HG02884 (cell line): ENCODE results near the gene CLTCL1.
"Not testable (repeated sequence)": the region's sequence is repeated elsewhere in the genome, so short reads cannot be mapped to it uniquely, and the experiment has no call there.

Experiments used
- ATAC-seq: cut with Tn5 transposase; IDR thresholded peaks from one replicate; pipeline ENCODE4 v1.9.1; 2021; ENCODE audit warnings: mild to moderate bottlenecking, moderate library complexity; ENCODE audit not compliant: unreplicated experiment

The CLTCL1 gene

DNA sequence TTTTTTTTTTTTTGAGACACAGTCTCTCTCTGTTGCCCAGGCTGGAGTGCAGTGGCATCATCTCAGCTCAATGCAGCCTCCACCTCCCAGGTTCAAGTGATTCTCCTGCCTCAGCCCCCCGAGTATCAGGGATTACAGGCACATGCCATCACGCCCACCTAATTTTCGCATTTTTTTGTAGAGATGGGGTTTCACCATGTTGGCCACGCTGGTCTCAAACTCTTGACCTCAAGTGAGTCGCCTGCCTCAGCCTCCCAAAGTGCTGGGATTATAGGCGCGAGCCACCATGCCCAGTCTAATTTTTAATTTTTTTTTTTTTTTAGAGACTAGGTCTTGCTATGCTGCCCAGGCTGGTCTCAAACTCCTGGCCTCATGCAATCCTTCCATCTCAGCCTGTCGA is 35.2 kb downstream of the CLTCL1 start:
- not testable (repeated sequence) for ATAC-seq

DNA sequence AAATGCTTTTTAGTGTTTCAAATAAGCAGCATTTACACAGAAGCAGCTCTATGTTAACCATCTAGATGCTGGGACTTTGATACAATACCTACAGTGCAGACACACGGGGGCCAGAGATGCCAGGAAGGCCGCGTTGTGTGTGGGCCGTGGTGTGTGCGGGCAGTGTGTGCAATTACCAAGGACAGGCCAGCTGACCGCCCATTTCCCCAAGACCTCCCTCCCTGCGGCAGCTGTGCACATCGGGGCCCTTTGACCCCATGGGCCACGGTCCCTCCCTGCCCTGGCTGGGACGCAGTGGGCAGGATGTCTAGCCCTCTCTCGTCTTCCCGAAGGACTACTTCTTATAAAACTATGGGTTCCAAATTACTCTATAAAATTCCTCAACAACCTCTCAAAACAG is 38.4 kb downstream of the CLTCL1 start:
- no peak for ATAC-seq

DNA sequence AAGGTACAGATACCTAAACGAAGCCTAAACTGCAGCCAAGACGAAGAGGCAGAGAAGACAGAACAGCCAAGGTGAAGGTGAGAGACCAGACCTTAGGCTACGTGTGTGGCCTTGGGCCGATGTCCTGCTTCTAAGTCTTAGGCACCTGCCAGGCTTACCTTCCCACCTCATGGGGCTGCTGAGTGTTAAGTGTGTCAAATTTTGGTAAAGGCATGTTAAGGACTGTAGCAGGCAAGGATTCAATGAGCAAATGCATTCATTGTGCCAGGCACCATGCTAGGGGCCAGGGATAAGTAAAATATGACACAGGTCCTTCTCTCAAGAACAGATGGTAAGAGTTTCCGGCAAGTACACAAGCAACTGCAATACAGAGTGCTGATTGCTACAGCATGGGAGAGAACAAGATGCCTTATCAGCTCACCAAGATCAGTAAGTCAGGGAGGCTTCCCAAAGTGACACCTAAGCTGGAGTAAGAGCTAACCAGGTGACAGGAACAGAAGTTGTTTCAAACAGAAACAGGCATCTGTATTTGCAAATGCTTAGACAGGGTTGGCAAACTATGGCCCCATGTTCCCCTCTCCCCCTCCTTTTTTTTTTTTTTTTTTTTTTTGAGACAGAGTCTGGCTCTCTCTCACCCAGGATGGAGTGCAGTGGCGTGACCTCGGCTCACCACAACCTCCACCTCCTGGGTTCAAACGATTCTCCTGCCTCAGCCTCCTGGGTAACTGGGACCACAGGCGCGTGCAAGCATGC is 46.7 kb downstream of the CLTCL1 start:
- no peak for ATAC-seq

DNA sequence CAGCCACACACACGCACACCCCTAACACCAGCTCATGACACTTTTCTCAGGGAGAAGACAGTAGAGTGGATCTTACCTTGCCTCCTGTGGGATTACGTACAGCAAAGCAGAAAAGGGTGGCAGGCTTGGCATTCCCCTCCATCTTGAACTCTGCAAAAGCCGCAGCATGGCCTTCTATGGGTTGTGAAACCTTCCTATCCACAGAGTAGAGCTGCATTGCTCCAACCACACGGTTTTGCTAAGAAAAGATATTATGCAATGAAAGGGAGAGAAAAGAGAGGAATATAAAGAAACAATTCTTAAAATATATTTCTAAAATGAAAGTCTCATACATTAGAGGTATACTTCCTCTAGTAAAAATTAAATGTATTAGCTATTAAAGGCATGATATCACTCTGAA is 48.8 kb downstream of the CLTCL1 start:
- no peak for ATAC-seq

DNA sequence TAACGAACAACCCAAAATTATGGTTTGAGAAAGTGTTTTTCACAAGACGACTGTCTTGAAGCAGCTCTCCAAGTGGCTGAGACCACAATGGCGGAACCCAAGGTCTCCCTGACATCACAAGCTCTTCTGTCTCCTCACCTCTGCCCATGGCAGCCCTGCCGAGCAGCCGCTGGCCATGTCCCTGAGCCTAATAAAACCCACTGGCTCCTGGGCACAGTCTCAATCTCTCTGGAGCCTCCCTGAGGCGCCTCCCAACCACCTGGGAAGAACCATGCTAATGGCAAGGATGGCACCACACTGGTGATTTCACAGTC is 50.0 kb downstream of the CLTCL1 start:
- ATAC-seq = no peak

DNA sequence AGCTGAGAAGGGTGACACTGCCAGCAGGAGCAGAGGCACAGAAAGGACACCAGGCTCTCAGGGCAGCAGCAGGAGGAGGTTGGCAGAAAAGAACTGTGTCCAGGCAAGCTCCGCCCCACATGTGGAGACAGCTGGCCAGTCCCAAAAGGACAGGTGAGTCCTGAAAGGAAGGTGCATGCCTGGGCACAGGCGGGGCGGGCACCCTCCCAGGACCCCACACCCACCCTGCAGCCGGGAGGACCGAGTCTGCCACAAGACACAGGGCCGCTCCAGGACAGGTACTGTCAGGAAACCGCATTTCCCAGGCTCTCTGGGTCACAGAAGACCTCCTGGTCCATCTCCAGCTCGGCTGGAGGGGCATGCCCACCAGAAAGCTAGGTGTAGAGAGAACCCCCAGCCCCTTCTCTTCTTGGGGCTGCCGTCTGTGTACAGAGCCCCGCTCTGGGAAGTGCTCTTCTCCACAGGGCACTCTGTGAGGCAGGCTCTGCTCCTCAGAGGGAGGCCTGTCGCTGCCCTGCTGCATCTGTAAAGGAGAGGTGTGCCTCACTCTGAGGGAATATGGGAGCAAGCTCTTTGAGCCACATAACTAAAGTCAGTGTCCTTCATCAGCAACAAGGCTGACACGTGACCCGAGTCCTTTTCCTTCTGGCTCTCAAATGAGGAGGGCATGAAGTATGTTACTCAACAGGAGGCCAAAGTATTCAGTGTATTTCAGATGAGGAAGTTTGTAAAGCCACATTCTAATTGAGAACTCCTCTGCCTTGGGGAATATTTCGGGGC is 50.5 kb downstream of the CLTCL1 start:
- no peak for ATAC-seq

DNA sequence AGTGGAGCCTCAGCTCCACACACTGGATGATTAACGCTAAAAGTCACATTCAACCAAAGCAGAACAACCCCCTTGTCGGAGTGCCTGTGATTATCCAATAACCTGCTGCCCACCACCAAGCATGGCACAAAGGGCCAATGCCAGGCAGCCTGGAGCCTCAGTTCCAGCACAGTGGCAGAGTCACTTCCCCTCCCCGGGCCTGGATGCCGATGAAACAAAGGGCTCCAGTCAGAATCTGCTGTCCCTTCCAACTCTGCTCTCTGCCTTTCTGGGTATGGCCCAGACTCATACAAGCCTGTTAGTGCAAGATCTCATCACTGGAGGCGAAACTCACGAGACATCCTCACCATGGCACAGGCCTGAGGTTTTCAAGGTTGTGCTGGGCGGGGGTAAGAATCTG is 52.1 kb downstream of the CLTCL1 start:
- ATAC-seq = no peak

DNA sequence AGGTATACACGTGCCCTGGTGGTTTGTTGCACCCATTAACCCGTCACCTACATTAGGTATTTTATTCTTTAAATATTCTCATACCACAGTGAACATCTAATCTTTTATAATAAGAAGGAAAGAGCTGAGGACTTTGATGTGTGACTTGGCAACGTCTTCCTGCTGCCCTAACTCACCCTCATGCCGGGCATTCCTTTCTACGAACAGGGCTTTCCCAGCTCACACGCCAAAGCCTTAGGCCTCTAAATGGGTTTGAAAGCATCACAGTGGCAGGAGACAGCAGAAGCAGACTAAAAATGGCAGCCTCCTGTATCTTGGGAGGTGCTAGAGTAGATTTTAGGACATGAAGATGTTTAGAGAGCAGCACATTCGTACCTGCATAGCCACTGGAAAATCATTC is 52.6 kb downstream of the CLTCL1 start:
- no peak for ATAC-seq

DNA sequence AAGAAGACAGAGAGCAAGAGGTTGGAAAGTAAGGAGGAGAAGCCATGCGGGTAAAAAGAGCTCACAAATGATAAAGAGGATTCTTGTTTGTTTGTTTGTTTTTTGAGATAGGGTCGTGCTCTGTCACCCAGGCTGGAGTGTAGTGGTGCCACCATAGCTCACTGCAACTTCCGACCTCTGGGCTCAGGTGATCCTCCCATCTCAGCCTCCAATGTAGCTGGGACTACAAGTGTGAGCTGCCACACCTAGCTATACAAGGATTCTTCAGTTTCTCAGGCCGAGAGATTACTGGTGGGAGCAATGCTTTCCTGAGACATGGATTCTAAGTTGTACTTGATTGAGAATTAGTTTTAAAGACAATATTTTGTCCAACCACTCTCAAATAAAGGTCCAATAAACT is 55.6 kb downstream of the CLTCL1 start:
- ATAC-seq = no peak

DNA sequence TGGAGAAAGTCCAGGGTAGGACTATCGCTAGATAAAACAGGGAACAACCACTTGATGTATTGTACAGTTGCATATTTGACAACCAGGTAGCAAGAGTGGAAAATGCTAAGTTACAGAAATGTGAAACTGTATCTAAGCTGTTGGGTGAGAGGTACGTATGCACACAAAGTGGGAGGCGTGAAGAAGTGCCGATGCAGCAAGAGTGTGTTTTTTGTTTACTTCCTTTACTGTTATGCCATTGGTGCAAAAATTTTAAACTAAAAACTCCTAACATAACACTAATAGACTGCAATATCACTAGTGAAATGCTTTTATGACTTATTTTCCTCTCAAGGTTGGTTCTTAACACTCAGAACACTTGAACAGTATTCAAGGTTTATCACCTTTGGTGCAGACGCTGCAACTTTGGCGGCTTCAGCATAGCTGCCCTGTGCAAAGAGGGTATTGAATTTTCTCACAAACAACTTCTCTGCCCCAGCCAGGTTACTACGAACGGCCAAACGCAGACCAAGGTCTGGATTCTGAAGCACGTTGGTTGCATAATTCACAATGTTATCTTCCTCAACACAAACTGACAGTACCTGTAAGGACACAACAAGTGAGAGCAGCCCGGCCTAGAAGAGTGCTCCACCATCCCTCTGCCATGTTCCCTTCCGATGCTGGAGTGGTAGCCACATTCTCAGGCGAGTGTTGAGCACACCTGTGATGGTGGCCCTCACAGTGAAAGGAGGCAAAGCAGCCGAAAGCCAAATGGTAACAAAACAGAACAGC is 57.2 kb downstream of the CLTCL1 start:
- no peak for ATAC-seq

DNA sequence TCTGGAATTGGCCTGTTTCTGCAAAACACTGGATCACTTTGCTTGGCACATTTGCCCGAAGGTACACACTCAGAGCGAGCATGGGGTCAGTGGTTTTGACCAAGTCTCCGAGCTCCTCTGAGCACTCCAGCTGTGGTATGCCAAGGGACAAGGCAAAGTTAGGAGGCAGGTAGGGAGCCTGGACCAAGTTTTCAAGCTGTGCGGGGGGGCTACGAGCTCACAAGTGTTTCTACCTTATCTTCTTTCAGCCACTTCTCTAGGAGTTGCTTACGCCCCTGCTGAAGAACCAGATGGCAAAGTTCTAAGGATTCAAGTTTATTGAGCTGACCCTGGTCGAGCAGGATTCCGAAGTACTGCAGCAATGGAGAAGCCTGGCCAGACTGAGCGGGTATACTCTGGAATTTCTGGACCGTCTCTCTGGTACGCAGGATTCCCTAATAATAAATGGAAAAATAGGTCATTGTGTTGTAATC is 58.3 kb downstream of the CLTCL1 start:
- no peak for ATAC-seq

DNA sequence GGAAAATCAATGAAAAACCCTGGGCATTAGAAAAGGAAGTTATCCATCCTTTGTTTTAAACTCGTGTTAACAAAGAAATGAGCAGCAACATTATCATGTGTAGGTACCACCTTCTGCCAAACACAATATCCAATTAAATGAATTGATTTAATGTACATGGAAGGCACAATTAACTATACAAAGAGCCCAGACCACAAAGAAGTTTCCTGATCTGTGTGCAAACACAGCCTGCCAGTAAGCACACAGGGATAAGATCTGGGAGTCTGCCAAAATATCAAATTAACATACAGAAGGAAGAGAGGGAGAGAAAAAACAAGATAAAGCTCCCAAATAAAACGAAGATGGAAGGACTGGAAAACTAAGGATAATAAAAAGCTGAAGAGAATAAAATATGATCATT is 58.9 kb downstream of the CLTCL1 start:
- ATAC-seq = no peak

DNA sequence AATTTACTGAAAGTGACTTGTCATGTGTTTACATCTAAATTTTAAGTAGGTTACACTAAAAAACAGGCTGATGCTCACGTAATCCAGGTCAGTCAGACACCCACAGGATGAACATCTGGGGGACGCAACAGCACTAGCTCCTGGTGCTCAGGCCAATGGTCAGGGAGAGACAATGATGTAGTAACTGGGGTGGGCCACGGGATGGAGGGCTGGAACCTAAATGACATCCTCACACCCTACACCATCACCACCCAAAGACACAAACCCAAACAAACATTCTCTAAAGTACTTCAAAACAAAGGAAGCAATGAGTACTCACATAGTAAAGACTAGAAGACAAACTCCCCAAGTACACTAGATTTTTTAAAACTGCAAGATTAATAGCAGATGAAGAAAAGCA is 59.5 kb downstream of the CLTCL1 start:
- no peak for ATAC-seq

DNA sequence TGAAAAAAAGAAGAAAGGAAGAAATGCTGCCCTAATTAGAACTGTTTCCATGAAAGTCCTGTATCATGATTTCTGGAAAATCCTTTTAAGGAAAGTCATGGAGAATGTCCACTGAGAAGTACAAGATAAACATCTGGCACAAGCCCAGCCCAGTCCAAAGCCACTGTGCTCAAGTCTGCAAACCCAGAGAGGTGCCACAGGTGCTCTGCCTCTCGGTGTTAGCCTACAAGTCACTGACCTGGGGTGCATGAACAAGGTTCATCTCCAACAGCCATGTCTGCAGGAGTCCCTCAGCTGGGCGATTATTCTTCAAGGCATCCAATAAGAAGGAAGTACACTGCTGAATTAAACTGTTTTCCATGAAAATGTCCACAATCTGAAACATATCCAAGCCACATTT is 61.9 kb downstream of the CLTCL1 start:
- no peak for ATAC-seq

DNA sequence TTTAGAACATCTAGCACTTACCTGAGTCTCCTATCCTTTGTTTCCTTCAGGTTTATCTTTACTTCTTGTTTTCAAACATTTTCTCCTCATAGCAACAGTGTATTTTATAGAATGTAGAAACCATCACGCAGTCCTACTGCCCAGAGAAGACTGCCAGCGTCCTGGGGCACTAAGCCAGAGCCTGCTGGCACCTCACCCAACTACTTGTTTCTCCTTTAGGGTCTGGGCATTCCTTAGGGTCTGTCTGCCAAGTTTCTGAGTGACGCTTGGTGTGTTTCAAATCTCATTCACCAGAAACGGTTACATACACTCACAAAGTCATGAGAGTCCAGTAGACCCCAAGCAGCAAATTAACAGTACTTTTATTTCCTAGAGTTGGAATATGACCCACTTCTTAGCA is 63.3 kb downstream of the CLTCL1 start:
- ATAC-seq = no peak

DNA sequence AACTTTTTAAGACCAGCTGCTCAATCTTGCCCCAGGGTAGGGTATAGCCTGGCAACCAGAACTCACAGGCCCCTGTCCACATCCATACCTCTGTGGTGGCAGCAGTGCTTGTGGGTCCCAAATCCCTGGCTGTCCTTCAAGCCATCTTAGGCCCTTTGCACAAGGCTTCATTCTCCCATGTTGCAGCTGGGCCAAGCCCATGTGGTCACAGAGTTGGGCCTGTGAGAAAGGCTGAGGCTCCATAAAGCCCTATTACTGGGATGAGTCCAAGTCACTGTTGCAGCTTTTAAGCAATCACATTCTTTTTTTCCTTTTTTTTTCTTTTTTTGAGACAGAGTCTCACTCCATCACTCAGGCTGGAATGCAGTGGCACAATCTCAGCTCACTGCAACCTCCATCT is 65.1 kb downstream of the CLTCL1 start:
- no peak for ATAC-seq

DNA sequence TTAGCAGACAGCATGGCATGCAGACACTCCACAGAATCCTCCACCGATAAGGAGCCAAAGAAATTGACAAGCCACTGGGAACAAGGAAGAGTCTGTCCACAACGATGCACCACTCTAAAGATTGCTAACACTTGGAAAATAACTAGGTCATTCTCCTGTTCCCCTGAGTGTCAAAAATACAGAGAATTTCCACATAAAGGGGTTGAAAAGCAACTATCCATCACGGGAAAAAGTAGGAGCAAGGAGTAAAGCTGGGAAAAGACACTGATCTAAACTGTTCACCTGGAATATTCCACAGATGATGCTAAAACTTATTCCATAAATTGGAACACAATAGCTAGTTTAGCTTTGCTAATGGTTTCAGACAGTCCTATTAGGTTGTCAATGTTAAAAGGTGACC is 66.0 kb downstream of the CLTCL1 start:
- no peak for ATAC-seq

DNA sequence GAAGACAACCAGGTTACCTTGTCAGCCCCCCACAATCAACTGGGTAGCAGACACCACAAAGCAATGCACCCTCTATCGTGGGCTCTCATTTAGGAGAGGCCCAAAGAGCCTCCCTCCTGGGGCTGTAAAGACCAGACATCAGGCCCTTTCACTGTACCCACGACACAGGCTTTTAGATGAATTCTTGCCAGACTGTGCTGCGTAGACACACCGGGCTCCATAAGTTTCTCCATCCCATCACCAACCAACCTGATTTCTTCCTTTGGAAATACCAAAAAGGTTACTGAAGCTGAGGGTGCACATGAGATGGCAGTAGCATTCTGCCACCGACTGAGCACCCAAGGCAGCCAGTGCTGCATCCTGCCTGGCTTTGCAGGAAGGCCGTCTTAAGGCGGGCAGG is 66.5 kb downstream of the CLTCL1 start:
- no peak for ATAC-seq

DNA sequence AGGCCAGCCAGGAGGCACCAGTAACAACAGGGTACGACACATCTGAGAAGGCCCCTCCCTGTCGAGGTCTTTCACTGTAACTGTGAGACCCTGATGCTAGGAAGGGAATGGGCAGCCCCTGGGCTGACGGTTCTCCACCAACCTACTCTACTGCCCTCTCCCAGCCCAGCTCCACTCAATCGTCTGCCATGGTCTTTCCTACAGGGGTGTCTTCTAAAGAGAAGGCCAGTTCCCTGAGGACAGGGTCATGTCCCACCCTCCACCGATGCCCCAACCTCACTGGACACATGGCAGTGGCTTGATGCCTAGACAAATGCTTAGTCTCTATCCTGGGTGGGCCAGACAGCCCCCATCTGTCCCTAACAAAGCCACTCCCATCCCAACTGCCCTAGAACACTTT is 67.0 kb downstream of the CLTCL1 start:
- no peak for ATAC-seq

DNA sequence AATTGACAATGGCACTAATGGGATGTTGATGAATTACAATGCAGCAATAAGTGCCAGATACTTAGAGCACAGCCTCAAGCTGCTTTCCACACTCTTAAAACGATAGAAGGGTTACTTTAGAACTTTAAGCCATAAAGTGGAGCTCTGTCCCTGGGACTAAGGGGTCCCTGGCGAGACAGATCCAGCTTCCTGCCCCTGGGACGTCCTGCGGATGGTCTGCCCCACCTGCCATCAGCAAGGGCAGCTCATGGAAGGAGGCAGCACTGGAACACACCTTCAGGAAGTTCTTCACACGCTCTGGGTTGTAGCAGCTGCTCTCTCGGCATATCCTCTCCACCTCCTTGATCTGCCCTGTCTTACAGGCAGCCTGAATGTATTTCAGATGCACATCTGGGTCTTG is 67.9 kb downstream of the CLTCL1 start:
- no peak for ATAC-seq

DNA sequence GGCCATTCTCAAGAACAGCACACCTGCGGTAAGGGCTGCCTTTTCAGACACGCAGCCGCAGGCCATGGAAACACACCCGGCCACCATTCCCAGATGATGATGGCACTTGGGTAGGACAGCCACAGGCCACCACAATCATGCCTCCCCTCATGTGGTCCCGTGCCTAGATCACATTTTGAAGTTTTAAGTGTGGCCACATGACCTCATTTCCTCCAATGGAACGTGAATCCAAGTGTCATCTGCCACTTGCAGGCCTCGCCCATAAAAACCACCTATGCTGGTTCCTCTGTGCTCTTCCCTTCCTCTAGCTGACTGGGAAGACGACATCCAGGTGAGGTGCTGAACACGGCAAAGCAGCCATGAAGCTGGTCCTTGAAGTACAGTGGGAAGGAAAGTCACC is 68.4 kb downstream of the CLTCL1 start:
- ATAC-seq = no peak
